ENCODE data around the gene YY2.

YY2 gene

GRCh38 chrX:21885568-21885967, 29.8 kb downstream of the YY2 start:
- ChIA-PET POLR2A (no interaction called here), CTCF (no interaction called here)
- DNase-seq (ENCODE audit: extremely low spot score): no peak
- no peak for TF ChIP-seq NFRKB (IDR thresholded peaks at IDR 0.05)

- ChIA-PET CTCF (no interaction called here), POLR2A (no interaction called here)
- no peak for DNase-seq (ENCODE audit: extremely low spot score)
- TF ChIP-seq SUZ12 (IDR thresholded peaks at IDR 0.05) (no peak), LEF1 (IDR thresholded peaks at IDR 0.05; ENCODE audit: borderline replicate concordance) (no peak), NFRKB (IDR thresholded peaks at IDR 0.05) (no peak), PKNOX1 (IDR thresholded peaks at IDR 0.05) (no peak), HDGF (IDR thresholded peaks at IDR 0.05; ENCODE audit: borderline replicate concordance) (no peak), BHLHE40 (IDR thresholded peaks at IDR 0.05; ENCODE audit: borderline replicate concordance) (no peak), CTBP1 (IDR thresholded peaks at IDR 0.05; ENCODE audit: borderline replicate concordance) (no peak), SP1 (IDR thresholded peaks at IDR 0.05) (no peak), ARNT (IDR thresholded peaks at IDR 0.05) (no peak), FOXK2 (IDR thresholded peaks at IDR 0.05) (no peak)
Measured at GRCh38 chrX:21905313-21905712, 49.5 kb downstream of the YY2 start.

- no peak for TF ChIP-seq FOXA1 (IDR thresholded peaks at IDR 0.05)
- no peak for DNase-seq (ENCODE audit: extremely low spot score)
- CTCF ChIA-PET: no interaction called here
- POLR2A ChIA-PET: no interaction called here
Measured at GRCh38 chrX:21905953-21906352, 50.2 kb downstream of the YY2 start.

GRCh38 chrX:21907260-21907659, 51.5 kb downstream of the YY2 start:
- DNase-seq (ENCODE audit: extremely low spot score): no peak
- ChIA-PET CTCF (interaction anchor here (0.6 kb wide), 1 partner anchor 153 kb away, joined by 4 read pairs; no protein-coding TSS in a partner anchor), POLR2A (no interaction called here)
- no peak for TF ChIP-seq FOXA1 (IDR thresholded peaks at IDR 0.05)
- TF ChIP-seq FOXK2 (IDR thresholded peaks at IDR 0.05): no peak
- no peak for TF ChIP-seq ELF4 (IDR thresholded peaks at IDR 0.05)
- TF ChIP-seq TARDBP (IDR thresholded peaks at IDR 0.05): no peak
- no peak for TF ChIP-seq L3MBTL2 (conservative IDR thresholded peaks at IDR 0.05)
- no peak for TF ChIP-seq ARNT (IDR thresholded peaks at IDR 0.05)
- TF ChIP-seq PKNOX1 (IDR thresholded peaks at IDR 0.05): no peak
- no peak for TF ChIP-seq LEF1 (IDR thresholded peaks at IDR 0.05; ENCODE audit: borderline replicate concordance)
- no peak for TF ChIP-seq FOXM1 (IDR thresholded peaks at IDR 0.05; ENCODE audit: borderline replicate concordance)
- no peak for TF ChIP-seq BHLHE40 (IDR thresholded peaks at IDR 0.05; ENCODE audit: borderline replicate concordance)
- no peak for TF ChIP-seq HDGF (IDR thresholded peaks at IDR 0.05; ENCODE audit: borderline replicate concordance)
- TF ChIP-seq ZNF384 (IDR thresholded peaks at IDR 0.05): no peak
- TF ChIP-seq SP1 (IDR thresholded peaks at IDR 0.05): no peak
- TF ChIP-seq CTBP1 (IDR thresholded peaks at IDR 0.05; ENCODE audit: borderline replicate concordance): no peak
- no peak for TF ChIP-seq NFRKB (IDR thresholded peaks at IDR 0.05)
